HG02759 (cell line): ENCODE data around the gene ZNF669.

Experiments used
- ATAC-seq: cut with Tn5 transposase; IDR thresholded peaks from one replicate; pipeline ENCODE4 v1.9.1; 2021; ENCODE audit warnings: mild to moderate bottlenecking, moderate library complexity; ENCODE audit not compliant: unreplicated experiment

The ZNF669 gene

GRCh38 chr1:247077213-247077612 lies 26.9 kb downstream of the ZNF669 start:
- ATAC-seq: no peak

- ATAC-seq: no peak
Measured at GRCh38 chr1:247070645-247071044, 33.5 kb downstream of the ZNF669 start.

DNA sequence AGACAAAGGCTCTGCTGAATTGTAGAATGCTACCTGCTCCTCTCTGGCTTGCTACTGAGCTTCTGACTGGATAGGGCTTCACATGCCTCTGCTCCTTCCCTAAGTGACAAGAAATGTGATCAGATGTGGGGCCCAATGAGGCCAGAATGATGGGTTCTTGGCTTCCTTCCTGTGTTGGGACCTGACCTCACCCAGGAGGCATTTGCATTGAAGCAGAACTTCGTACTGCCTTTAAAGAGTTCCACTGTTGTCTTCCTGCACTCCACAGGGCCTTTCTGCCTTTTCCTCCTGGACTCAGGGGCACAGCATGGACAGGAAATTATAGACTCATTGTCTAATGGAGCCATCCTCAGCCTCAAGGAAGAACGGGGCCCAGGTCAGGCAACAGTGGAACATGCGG lies 39.9 kb downstream of the ZNF669 start:
- ATAC-seq: no peak

GRCh38 chr1:247060771-247061170 lies 43.4 kb downstream of the ZNF669 start:
- no peak for ATAC-seq

DNA sequence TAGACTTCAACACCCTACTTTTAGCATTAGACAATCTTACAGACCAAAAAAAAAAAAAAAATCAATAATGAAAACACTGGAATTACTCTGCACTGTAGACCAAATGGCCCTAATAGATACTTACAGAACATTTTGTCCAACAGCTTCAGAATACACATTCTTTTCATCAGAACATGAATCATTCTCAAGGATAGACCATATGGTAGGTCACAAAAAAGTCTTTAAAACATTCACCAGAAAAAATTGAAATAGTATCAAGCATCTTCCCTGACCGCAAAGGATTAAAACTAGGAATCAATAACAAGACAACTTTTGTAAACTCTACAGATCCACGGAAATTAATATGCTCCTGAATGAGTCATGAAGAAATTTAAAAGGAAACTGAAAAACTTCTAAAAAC lies 48.1 kb downstream of the ZNF669 start:
- ATAC-seq: no peak

- ATAC-seq: no peak
Measured at GRCh38 chr1:247054992-247055415, 49.2 kb downstream of the ZNF669 start.
